GM18873 (cell line): ENCODE data around the gene OXLD1.
A peak's percentile ranks its signal among the peaks of the same experiment; 100 is the strongest.

Experiments used
- ATAC-seq: cut with Tn5 transposase; IDR thresholded peaks from one replicate; pipeline ENCODE4 v1.9.1; 2021; ENCODE audit warnings: mild to moderate bottlenecking, moderate library complexity, moderate number of reproducible peaks; ENCODE audit not compliant: unreplicated experiment, low FRiP score

Gene OXLD1

GRCh38 chr17:81655378-81656117 is 10.9 kb downstream of the OXLD1 start:
- no peak for ATAC-seq

- ATAC-seq: no peak
These were observed 13.3 kb downstream of the OXLD1 start for GRCh38 chr17:81652906-81653771.

- no peak for ATAC-seq
These were observed 14.7 kb downstream of the OXLD1 start for GRCh38 chr17:81651692-81652091.

- ATAC-seq: no peak
These were observed 15.5 kb downstream of the OXLD1 start for GRCh38 chr17:81650951-81651350.

DNA sequence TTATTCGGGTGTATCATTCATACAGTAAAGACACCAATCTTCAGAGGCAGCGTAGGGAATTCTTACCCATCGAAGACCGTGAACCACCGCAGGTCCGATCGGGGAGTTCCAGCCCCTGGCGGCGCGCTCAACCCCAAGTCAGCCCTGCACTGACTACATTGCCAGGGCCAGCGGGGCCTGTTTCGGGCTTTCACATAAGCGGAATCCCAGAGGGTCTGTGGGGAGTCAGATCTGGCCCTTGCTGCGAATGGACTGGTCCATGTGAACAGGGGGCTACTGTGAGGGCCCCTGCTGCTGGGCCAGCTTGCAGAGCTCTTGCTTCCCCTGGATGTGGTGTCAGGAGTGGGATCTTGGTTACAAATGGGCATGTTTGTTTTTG is 17.7 kb downstream of the OXLD1 start:
- no peak for ATAC-seq

- no peak for ATAC-seq
These were observed 18.2 kb downstream of the OXLD1 start for GRCh38 chr17:81648013-81648706.

DNA sequence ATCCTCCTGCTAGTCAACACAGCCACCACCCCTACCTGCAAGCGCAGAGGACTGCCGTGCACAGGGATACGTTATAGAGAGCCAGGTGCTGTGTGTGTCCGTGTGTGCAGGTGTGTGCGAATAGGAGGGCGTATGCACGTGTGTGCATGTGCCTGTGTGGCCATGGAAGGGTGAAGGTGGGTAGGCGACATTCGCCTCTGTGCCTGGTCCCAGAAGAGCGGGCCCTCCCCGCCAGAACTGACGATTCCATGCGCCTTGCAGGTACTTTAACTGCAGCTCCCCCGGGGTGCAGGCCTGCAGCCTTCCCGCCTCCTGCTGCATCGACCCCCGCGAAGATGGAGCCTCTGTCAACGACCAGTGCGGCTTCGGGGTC is 18.8 kb downstream of the OXLD1 start:
- ATAC-seq: no peak

- ATAC-seq: no peak
These were observed 19.4 kb downstream of the OXLD1 start for GRCh38 chr17:81646869-81647600.

GRCh38 chr17:81644976-81645952 is 21.1 kb downstream of the OXLD1 start:
- no peak for ATAC-seq

DNA sequence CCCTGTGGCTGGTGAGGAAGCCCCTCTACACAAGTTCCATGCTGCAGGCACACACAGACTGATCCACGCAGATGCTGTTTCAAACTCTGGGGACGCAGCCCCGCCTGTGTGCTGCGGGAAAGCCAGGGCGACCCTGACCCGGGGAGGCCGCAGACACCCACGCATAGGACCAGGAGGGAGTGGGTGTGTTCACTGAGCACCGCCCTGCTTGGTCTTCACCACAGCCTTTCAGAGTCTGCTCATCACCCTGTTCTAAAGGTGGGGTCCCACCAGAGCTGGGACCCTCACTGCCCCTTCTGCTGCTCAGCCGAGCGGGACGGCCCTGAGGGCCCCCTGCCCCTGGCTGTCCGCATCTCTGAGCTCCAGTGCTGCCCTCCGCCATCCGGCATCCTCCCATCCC is 21.9 kb downstream of the OXLD1 start:
- no peak for ATAC-seq

- no peak for ATAC-seq
These were observed 24.4 kb downstream of the OXLD1 start for GRCh38 chr17:81641825-81642489.

DNA sequence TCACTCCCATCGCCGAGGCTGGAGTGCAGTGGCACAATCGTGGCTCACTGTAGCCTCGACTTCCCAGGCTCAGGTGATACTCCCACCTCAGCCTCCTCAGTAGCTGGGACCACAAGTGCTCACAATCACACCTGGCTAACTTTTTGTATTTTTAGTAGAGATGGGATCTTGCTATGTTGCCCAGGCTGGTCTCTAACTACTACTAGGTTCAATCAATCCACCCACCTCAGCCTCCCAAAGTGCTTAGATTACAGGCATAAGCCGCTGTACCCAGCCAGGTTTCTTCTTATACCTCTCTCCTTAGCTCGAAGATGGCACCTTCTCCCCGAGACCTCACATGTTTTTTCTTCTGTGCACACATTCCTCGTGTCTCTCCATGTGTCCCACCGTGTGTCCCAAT is 26.4 kb downstream of the OXLD1 start:
- no peak for ATAC-seq

DNA sequence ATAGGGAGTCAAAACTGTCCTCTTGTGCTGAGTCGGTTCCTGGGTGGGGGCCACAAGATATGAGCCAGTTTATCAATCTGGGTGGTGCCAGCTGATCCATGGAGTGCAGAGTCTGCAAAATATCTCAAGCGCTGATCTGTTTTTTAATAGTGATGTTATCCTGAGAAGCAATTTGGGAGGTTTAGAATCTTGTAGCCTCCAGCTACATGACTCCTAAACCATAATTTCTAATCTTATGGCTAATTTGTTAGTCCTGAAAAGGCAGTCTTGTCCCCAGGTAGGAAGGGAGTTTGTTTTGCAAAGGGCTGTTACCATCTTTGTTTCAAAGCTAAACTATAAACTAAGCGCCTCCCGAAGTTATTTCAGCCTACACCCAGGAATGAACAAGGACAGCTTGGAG is 27.7 kb downstream of the OXLD1 start:
- ATAC-seq: no peak

DNA sequence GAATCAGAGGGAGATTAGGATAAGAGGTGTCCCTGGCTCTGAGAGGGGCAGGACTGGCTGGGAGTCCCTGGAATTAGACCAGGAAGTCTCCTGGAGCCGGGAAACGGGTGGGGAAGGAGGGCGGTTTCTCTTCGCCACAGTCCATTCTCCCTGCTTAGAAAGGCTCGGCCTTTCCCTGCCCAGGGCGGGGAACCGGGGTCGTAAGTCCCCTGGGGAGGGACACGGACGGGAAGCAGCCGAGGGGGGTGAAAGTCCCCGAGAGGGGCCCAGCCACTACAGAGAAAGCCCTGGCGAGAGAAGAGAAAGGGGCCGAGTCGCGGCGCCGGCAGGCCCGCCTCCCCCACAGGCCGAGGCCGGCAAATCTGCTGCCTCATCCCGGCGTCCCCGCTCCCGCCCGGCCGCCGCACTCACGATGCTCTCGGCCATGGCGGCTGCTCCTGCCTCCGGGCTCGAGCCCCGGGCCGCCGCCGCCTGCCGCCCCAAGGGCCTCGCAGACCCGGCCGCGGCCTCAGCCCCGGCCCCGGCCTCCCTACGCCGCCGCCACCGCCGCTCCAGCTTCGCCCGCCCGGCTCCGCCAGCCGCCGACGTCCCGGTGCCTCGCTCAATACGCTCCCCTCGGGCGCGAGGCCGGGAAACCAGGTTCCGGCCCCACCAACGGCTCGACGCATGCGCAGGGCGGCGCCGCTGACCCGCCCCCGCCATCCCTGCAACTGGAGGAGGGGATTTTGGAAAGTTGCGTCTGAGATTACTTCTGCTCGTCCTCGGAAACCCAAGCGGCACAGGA is 29.7 kb downstream of the OXLD1 start, which contains the start of the genes NPLOC4 and TSPAN10:
Gene NPLOC4, minus strand, starts transcription at position 608 of the 784 bp plus-strand sequence. Its CDS starts 182 bp downstream, at position 426.
Gene TSPAN10, plus strand, starts transcription at position 692 of the 784 bp plus-strand sequence. CDS start 5,217 bp downstream, outside the sequence.
- peak; percentile 66 for ATAC-seq

GRCh38 chr17:81635973-81636504 is 30.4 kb downstream of the OXLD1 start:
- no peak for ATAC-seq

DNA sequence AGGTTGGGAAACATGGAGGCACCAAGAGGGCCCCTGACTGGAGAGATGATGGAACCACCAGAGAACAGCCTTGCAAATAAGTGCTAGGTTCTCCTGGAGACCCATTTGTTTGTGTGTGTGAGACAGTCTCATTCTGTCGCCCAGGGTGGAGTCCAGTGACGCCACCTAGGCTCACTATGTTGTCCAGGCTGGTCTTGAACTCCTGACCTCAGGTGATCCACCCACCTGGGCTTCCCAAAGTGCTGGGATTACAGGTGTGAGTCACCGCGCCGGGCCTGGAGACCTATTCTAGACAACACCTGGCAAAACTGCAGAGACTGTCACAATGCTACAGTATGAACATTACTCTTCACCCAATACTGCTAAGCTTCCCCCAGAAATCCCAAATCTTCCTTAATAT is 31.0 kb downstream of the OXLD1 start:
- ATAC-seq: no peak

DNA sequence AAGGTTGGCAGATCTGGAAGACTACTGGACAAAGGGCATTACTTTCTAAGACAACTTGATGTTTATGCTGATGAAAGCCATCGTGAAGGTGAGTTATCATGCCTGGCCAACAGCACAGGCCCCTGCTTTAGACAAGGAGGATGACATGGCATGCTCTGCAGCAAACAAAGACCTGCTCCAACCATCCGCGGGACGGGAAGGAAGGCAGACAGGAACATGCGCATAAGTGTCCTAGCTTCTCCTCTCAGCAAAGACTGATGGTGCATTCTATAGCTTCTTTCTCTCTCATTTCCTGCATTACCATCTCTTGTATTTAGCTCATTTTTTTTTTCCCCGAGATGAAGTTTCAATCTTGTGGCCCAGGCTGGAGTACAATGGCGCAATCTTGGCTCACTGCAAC is 34.9 kb downstream of the OXLD1 start:
- ATAC-seq: no peak

DNA sequence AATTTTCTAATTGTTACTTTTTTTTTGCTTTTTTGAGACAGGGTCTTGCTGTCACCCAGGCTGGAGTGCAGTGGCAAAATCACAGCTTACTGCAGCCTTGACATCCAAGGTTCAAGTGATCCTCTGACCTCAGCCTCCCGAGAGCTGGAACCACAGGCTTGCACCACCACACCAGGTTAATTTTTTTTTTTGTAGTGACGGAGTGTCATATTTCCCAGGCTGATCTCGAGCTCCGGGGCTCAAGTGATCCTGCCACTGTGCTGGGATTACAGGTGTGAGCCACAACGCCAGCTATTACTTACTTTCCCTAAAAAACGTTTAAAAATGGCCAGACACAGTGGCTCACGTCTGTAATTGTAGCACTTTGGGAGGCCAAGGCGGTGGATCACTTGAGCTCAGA is 36.1 kb downstream of the OXLD1 start:
- no peak for ATAC-seq
